Endothelial cell of coronary artery (primary cell): ENCODE measurements around the gene LUC7L3. TPM values are rescaled to one million over a fixed set of nuclear protein-coding genes. Genes with fewer than 3 reads are reported as not detected.

Source experiments
- total RNA-seq: library from RNA; depleted of rRNA; stranded (reverse); fragments of >200 nt; gene quantifications from 2 replicates; pipeline ENCODE4 v1.2.3, GENCODE V29; 2014

The LUC7L3 gene
- total RNA-seq, result 24.0 and 33.5 TPM in 2 replicates

DNA sequence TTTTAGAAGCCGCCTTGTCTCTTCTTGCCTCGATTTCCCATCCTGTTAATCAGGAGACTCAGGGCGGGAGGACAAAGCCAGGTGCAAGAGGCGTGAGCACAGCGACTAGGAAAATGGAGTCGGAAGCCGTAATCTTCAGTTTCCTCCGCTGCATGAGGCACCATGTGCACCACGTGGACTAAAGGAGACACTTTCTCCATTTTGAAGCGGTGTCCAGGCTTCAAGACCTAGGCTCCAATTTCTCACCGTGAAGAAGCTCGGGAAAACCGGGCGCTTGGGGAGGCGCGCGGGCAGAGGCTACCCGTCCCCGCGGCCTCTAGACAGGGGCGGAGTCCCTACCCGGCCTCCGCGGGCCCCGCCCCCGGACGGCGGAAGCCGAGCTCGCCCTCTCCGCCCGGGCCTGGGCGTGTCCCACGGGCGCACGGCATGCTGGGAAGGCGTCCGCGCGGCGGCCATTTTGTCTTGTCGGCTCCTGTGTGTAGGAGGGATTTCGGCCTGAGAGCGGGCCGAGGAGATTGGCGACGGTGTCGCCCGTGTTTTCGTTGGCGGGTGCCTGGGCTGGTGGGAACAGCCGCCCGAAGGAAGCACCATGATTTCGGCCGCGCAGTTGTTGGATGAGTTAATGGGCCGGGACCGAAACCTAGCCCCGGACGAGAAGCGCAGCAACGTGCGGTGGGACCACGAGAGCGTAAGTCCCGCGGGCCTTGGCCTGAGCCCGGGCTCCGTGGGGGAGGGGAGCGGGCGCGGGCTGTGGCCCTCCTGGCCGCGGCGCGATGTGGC is at the start of gene LUC7L3:
LUC7L3 (plus strand) TSS at position 460 of the 780 bp plus-strand sequence; CDS start at position 590, 130 bp downstream.

GRCh38 chr17:50707289-50708049 is 11.9 kb upstream of the LUC7L3 start, which contains the start of gene ANKRD40:
Gene ANKRD40 (minus strand): TSS chr17:50707914. CDS start chr17:50707654, 260 bp downstream.

DNA sequence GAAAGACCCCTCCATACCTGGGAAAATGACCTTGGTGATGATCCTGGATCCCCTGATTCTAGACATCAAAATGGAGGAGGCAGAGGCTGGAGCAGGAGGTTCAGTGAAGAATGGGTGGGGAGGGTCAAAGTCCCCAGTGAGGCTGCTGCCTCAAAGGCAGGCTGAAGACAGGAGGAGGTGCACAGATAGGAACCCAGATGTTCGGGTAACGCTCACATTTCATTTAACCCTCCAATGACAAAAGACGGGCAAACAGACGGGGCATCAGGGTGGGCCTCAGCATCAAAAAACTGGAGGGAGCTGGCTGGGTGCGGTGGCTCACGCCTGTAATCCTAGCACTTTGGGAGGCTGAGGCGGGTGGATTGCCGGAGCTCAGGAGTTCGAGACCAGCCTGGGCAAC is 48.0 kb downstream of the LUC7L3 start, which contains the start of gene ANKRD40CL:
ANKRD40CL (minus strand) TSS at position 73 of the 400 bp plus-strand sequence. CDS start 605 bp downstream, outside the sequence.

Other genes with a start within 250 kb of the LUC7L3 start
- gene RSAD1, start 240.7 kb upstream of the LUC7L3 start, total RNA-seq, result 17.4 and 18.9 TPM in 2 replicates
- gene MYCBPAP, start 211.2 kb upstream of the LUC7L3 start, total RNA-seq, result 0.18 and 1.1 TPM in 2 replicates
- under 0.01 and 0.09 TPM in 2 replicates for gene EPN3, start 186.9 kb upstream of the LUC7L3 start, total RNA-seq
- gene SPATA20, start 172.4 kb upstream of the LUC7L3 start, total RNA-seq, result 37.8 and 41.0 TPM in 2 replicates
- gene CACNA1G, start 158.9 kb upstream of the LUC7L3 start, total RNA-seq, result not detected in 2 replicates
- gene ABCC3, start 84.7 kb upstream of the LUC7L3 start, total RNA-seq, result 4.6 and 15.8 TPM in 2 replicates
- 26.6 and 28.0 TPM in 2 replicates for gene ANKRD40, start 11.7 kb upstream of the LUC7L3 start, total RNA-seq
- gene ANKRD40CL, start 47.9 kb downstream of the LUC7L3 start, total RNA-seq, result not detected in 2 replicates
- not detected in 2 replicates for gene WFIKKN2, start 116.0 kb downstream of the LUC7L3 start, total RNA-seq
- gene TOB1, start 146.8 kb downstream of the LUC7L3 start, total RNA-seq, result 3.6 and 6.2 TPM in 2 replicates